K562 (cell line): ENCODE results near the gene TACC3.

ENCODE experiments used
- CTCF ChIP-seq, 3 experiments: IDR thresholded peaks in 2 of 3; conservative IDR thresholded peaks in 1 of 3; 2 replicates each; pipeline ENCODE4 v1.5.1; 2011 to 2012; ENCODE audit warnings: low read length in 3 of 3, mild to moderate bottlenecking in 3 of 3, control low read depth in 2 of 3, improper control_type of control experiment in 1 of 3, inconsistent platforms in 1 of 3, low read depth in 1 of 3, mixed read lengths in 1 of 3, moderate library complexity in 1 of 3; ENCODE audit not compliant: insufficient read depth in 2 of 3
- ELK1 ChIP-seq: sonication (generic); formaldehyde crosslinking; IDR thresholded peaks from 2 replicates; pipeline ENCODE4 v1.8.1; 2022; ENCODE audit warnings: missing genetic modification reagents
- RFX5 ChIP-seq: IDR thresholded peaks from 2 replicates; pipeline ENCODE4 v1.6.1; 2011; ENCODE audit warnings: low read depth, mild to moderate bottlenecking, improper control_type of control experiment, low read length
- SIN3A ChIP-seq, 2 experiments: fragments of 150-350 bp in 1 of 2; IDR thresholded peaks; 2 replicates each; pipeline ENCODE4 v1.6.1; 2011 to 2016; ENCODE audit warnings: borderline replicate concordance in 2 of 2, low read depth in 2 of 2, low read length in 2 of 2, mild to moderate bottlenecking in 2 of 2, moderate library complexity in 2 of 2; ENCODE audit not compliant: control insufficient read depth in 1 of 2
- YY1 ChIP-seq, 3 experiments: IDR thresholded peaks; 2 replicates each; pipeline ENCODE4 v1.6.1; 2011; ENCODE audit warnings: low read length in 2 of 3, mild to moderate bottlenecking in 2 of 3, moderate library complexity in 2 of 3, borderline replicate concordance in 1 of 3, control low read depth in 1 of 3, low read depth in 1 of 3; ENCODE audit not compliant: insufficient read depth in 3 of 3, insufficient replicate concordance in 2 of 3, control insufficient read depth in 1 of 3, insufficient read length in 1 of 3; ENCODE audit errors: extremely low read depth in 1 of 3

GRCh38 chr4:1705732-1706131 is 15.6 kb upstream of the TACC3 start:
- TF ChIP-seq SIN3A (IDR thresholded peaks at IDR 0.05; ENCODE audit: borderline replicate concordance in 2 of 2, control insufficient read depth in 1 of 2, low read depth in 2 of 2, low read length in 2 of 2) (no peak), CTCF (IDR thresholded peaks at IDR 0.05 in 2 of 3, conservative IDR thresholded peaks at IDR 0.05 in 1 of 3; ENCODE audit: insufficient read depth in 2 of 3, low read depth in 1 of 3, low read length in 3 of 3) (no peak), RFX5 (no peak), ELK1 (CRISPR knock-in tag) (no peak), YY1 (IDR thresholded peaks at IDR 0.05; ENCODE audit: borderline replicate concordance in 1 of 3, control insufficient read depth in 1 of 3, extremely low read depth in 1 of 3, insufficient read depth in 3 of 3, insufficient read length in 1 of 3, insufficient replicate concordance in 2 of 3, low read depth in 1 of 3, low read length in 2 of 3) (no peak)
